WERI-Rb-1 (cell line): Measurements from ENCODE around the gene R3HDM2.
"Not testable (repeated sequence)": the region's sequence is repeated elsewhere in the genome, so short reads cannot be mapped to it uniquely, and the experiment has no call there.

Source experiments
- DNase-seq: peaks from one replicate; pipeline ENCODE4 v3.0.0-alpha.2; 2020
- H3K27ac ChIP-seq: fragments of 250-450 bp; sonication (Bioruptor Pico); 2 replicates; pipeline ENCODE4 v1.5.1; 2020; ENCODE audit warnings: mild to moderate bottlenecking, moderate library complexity
- H3K27me3 ChIP-seq: fragments of 250-450 bp; sonication (Bioruptor Pico); 2 replicates; pipeline ENCODE4 v1.5.1; 2021; ENCODE audit warnings: mild to moderate bottlenecking, low read depth, moderate library complexity; ENCODE audit not compliant: insufficient read depth, severe bottlenecking
- H3K36me3 ChIP-seq: fragments of 250-450 bp; sonication (Bioruptor Pico); 2 replicates; pipeline ENCODE4 v1.5.1; 2020; ENCODE audit warnings: mild to moderate bottlenecking, moderate library complexity
- H3K4me3 ChIP-seq: 2 replicates; pipeline ENCODE4 v1.5.1; 2011; ENCODE audit warnings: low read depth, mild to moderate bottlenecking, control low read depth, low read length
- H3K9me3 ChIP-seq: fragments of 250-450 bp; sonication (Bioruptor Pico); 2 replicates; pipeline ENCODE4 v1.5.1; 2021; ENCODE audit warnings: mild to moderate bottlenecking, moderate library complexity; ENCODE audit not compliant: severe bottlenecking
- CTCF ChIP-seq: IDR thresholded peaks from 2 replicates; pipeline ENCODE4 v1.5.1; 2011; ENCODE audit warnings: low read depth, mild to moderate bottlenecking, control low read depth, inconsistent platforms, low read length

The R3HDM2 gene

GRCh38 chr12:57401165-57401564, 29.7 kb downstream of the R3HDM2 start:
- H3K9me3 ChIP-seq: no peaks in the 10 kb centered on the region
- DNase-seq: no peak
- no peaks in the 10 kb centered on the region for H3K36me3 ChIP-seq
- TF ChIP-seq CTCF: no peak
- H3K4me3 ChIP-seq: no peak overlapping the region
- no peaks in the 10 kb centered on the region for H3K27me3 ChIP-seq
- no peak overlapping the region for H3K27ac ChIP-seq

DNA sequence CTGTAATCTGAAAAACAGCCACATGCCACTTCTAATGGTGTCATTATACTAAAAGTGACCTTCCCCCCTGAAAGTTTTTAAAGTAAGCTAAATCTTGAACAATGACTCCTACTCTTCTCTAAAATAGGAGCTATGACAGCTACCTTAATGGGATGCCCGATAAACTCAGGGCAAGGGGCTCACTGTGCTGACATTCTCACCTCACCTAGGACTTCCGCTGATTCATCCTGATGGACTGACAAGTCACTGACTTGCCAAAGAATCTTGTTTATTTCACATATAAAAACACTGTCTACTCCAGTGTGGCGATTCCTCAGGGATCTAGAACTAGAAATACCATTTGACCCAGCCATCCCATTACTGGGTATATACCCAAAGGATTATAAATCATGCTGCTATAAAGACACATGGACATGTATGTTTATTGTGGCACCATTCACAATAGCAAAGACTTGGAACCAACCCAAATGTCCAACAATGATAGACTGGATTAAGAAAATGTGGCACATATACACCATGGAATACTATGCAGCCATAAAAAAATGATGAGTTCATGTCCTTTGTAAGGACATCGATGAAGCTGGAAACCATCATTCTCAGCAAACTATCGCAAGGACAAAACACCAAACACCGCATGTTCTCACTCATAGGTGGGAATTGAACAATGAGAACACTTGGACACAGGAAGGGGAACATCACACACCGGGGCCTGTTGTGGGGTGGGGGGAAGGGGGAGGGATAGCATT, 31.0 kb downstream of the R3HDM2 start:
- H3K27me3 ChIP-seq, DNase-seq, H3K9me3 ChIP-seq, H3K27ac ChIP-seq, H3K4me3 ChIP-seq, H3K36me3 ChIP-seq: not testable (repeated sequence)

DNA sequence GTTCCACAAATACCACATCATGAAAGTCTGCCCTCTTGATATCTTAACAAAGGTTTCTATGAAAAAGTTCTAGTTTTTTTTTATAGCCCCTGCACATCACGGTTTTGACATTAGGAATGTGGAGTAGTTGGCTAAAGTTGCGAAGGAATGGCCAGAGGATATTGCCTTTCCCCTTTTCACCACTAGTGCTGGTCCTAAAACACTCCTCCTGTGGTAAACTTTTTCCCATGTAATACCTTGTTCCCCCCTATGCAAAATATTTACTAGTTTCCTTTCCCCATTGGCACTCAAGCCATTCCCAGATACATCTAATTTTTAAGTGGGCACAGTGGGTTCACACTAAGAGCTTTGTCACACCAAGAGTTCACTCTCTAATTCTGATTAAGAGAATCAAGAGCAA, 33.4 kb downstream of the R3HDM2 start:
- no peak for DNase-seq
- H3K27ac ChIP-seq: no peak overlapping the region
- no peak for TF ChIP-seq CTCF
- H3K36me3 ChIP-seq: peaks cover 8% of the 10 kb centered on the region
- no peaks in the 10 kb centered on the region for H3K27me3 ChIP-seq
- no peaks in the 10 kb centered on the region for H3K9me3 ChIP-seq
- no peak overlapping the region for H3K4me3 ChIP-seq

GRCh38 chr12:57395121-57395520, 35.7 kb downstream of the R3HDM2 start:
- TF ChIP-seq CTCF: no peak
- H3K27me3 ChIP-seq: no peaks in the 10 kb centered on the region
- no peak overlapping the region for H3K4me3 ChIP-seq
- no peak overlapping the region for H3K27ac ChIP-seq
- peaks cover 12% of the 10 kb centered on the region for H3K36me3 ChIP-seq
- H3K9me3 ChIP-seq: no peaks in the 10 kb centered on the region
- DNase-seq: no peak

- H3K4me3 ChIP-seq: no peak overlapping the region
- no peak for DNase-seq
- H3K27me3 ChIP-seq: no peaks in the 10 kb centered on the region
- TF ChIP-seq CTCF: no peak
- no peaks in the 10 kb centered on the region for H3K9me3 ChIP-seq
- peak overlapping the region; percentile 23; the same call in 1 of the 2 replicates for H3K27ac ChIP-seq
- peaks cover 12% of the 10 kb centered on the region for H3K36me3 ChIP-seq
Measured at GRCh38 chr12:57390174-57390573, 40.7 kb downstream of the R3HDM2 start.

- DNase-seq: no peak
- no peaks in the 10 kb centered on the region for H3K9me3 ChIP-seq
- no peak overlapping the region for H3K4me3 ChIP-seq
- H3K27ac ChIP-seq: no peak overlapping the region
- H3K27me3 ChIP-seq: no peaks in the 10 kb centered on the region
- H3K36me3 ChIP-seq: peaks cover 7% of the 10 kb centered on the region
- TF ChIP-seq CTCF: no peak
Measured at GRCh38 chr12:57389033-57389432, 41.8 kb downstream of the R3HDM2 start.
